NCI-H748 (cell line): ENCODE measurements around the gene GMPPA.

Source experiments
- DNase-seq: peaks from one replicate; lab custom pipeline; 2025; ENCODE audit not compliant: unreplicated experiment; lab: John Stamatoyannopoulos, UW

The GMPPA gene

DNA sequence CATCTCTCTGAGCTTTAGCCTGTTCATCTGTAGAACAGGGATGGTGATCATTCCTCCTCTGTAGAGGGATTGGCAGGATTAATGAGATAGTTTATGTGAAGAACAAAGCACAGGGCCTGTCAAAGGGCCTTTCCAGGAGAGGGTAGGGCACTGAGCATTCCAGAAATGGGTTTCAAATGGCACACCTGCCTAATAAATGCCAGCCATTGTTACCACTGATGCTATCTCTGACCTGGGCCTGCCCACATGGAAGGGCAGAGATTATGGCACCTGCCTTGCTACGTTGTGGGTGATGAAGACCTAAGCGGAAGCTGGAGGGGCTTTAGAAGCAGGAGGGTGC lies 31.0 kb upstream of the GMPPA start:
- no peak for DNase-seq

DNA sequence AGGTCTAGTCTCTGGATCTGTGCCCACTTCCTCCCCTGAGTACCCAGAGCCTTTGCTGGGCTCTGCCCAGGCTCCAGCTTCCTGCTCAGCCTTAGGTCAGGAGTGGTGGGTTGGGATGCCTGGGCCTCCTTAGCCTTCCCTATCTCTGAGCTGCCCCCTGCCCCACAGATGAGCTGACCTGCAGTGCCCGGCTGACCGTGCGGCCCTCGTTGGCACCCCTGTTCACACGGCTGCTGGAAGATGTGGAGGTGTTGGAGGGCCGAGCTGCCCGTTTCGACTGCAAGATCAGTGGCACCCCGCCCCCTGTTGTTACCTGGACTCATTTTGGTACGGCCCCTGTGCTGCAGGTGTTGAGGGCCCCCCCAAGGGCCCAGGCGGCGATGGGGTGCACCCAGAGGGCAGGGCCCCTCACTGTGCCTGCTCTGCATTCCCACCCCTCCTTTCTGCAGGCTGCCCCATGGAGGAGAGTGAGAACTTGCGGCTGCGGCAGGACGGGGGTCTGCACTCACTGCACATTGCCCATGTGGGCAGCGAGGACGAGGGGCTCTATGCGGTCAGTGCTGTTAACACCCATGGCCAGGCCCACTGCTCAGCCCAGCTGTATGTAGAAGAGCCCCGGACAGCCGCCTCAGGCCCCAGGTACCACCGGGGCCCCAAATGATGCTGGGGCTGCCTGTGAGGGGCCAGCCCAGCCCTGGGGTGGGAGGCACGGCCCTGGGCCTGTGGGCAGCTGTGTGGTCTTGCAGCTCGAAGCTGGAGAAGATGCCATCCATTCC lies 30.1 kb upstream of the GMPPA start:
- no peak for DNase-seq

DNA sequence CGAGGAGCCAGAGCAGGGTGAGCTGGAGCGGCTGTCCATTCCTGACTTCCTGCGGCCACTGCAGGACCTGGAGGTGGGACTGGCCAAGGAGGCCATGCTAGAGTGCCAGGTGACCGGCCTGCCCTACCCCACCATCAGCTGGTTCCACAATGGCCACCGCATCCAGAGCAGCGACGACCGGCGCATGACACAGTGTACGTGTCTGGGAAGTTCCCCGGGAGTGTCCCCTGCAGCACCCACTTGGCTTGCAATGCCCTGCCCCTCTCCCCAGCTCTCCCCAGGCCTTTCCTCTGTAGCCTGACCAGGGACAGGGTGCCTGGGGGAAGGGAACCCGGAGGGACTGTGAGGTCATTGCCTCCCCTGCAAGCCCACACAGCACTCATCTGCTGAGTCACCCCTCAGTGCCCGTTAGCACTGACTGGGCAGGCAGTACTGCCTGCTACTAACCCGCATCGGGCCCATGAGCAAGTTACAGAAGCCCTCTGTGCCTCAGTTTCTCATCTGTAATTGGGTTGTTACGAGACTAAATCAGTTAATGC lies 29.4 kb upstream of the GMPPA start:
- no peak for DNase-seq

DNA sequence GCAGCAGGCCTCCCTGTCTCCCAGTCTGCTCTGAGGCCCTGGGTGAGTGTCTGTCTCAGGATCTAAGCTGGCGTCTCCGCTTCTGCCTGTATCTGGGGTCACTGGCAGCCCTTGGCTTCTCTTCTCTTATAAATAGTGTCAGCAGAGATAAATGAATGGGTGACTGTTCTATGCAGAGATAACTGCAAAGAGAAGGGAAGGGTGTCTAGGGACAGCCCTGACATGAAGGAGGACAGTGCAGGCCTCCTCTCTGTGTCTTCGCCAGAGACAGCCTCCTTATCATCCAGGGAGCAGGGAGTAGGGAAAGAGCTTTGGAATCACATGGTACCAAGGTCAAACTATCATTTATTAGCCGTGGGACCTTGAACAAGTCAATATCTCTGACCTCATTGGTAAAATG lies 28.3 kb upstream of the GMPPA start:
- no peak for DNase-seq

DNA sequence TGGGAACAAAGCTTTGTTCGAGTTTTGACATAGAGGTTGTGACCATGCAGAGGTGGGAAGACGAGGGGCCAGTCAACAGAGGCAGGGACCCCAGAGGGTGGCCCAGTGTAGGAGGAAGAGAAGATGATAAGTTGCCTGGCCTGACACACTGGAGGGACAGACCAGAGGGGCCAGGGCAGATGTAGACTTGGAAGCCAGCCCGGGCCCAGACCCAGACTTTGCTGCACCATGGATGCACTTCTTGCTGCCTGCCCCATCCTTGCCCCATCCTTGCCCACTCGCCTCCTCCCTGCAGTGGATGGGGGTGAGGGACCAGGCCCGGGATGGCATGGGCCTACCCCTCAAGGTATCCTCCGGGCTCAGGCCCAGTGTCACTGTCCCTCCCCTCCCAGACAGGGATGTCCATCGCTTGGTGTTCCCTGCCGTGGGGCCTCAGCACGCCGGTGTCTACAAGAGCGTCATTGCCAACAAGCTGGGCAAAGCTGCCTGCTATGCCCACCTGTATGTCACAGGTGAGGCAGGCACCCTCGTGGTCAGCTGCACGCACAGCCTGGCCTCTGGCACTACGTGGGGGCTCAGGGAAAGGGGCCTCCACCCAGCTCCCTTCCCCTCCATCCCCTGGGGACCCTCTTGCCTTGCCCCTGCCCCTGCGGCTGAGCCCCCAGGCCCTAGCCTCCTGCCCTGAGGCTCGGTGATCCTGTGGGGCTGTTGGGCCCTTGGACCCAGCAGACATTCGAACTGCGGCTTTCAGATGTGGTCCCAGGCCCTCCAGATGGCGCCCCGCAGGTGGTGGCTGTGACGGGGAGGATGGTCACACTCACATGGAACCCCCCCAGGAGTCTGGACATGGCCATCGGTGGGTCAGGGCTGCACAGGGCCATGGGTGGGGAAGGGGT lies 27.0 kb upstream of the GMPPA start:
- no peak for DNase-seq

DNA sequence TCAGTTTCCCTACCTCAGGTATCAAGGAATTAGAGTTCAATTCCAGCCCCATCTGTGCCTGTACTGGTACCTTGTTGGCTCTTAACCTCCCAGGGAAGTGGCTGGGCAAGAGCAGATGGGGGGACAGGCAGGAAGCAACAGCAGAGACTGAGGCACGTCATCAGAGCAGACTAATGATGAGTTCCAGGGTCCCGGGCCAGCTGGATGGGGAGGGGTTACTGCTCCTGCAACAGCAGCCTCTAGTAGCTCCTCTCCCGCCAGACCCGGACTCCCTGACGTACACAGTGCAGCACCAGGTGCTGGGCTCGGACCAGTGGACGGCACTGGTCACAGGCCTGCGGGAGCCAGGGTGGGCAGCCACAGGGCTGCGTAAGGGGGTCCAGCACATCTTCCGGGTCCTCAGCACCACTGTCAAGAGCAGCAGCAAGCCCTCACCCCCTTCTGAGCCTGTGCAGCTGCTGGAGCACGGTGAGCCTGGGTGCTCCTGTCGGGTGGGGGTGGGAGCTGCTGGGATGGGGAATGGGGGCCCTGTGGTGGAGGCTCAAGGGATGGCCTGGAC lies 26.0 kb upstream of the GMPPA start:
- DNase-seq = no peak

DNA sequence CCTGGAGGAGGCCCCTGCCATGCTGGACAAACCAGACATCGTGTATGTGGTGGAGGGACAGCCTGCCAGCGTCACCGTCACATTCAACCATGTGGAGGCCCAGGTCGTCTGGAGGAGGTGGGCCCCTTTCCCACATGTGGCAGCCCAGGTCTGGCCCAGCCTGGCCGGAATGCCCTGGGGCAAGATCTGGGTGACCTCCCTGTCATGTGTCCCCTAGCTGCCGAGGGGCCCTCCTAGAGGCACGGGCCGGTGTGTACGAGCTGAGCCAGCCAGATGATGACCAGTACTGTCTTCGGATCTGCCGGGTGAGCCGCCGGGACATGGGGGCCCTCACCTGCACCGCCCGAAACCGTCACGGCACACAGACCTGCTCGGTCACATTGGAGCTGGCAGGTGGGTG lies 25.2 kb upstream of the GMPPA start:
- DNase-seq = no peak

DNA sequence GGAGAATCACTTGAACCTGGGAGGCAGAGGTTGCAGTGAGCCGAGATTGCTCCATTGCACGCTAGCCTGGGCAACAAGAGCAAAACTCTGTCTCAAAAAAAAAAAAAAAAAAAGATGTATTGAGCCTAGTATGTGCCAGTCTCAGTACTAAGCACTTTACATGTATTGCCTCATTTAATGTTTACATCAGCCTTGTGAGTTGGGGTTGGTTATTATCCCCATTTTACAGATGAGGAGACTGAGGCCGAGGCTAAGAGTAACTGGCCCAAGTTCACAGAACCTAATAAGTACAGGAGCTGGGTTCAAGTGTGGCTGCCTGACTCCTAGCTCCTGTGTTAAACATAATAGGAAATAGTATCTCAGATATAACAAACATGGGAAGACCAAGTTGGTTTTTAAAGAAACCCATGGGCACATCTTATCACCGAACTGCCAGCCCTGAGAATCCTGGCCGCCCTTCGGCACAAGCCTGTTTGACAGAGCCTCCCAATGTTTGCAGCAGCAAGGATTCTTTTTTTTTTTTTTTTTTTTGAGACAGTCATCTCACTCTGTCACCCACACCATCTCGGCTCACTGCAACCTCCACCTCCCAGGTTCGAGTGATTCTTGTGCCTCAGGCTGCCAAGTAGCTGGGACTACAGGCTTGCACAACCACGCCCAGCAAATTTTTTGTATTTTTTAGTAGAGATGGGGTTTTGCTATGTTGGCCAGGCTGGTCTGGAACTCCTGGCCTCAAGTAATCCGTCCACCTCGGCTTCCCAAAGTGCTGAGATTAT lies 24.2 kb upstream of the GMPPA start:
- DNase-seq = no peak

DNA sequence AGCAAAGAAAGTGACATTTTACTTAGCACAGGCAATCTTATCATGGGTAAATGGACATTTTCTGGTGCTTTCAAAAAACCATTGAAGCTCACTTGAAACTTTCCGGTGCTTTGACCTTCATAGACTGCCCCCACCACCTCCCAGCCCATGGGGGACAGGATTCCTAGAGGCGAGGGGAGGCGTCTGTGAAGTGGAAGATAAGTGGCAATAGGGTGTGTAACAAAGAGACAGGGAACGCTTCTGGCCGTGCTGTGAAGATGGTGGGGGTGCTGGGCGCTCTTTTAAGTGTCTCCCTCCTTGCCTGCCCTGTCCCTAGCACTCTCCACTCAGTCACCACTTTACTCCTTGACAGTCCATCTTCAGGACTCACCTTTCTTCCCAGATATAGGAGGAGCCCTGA lies 23.4 kb upstream of the GMPPA start:
- no peak for DNase-seq

DNA sequence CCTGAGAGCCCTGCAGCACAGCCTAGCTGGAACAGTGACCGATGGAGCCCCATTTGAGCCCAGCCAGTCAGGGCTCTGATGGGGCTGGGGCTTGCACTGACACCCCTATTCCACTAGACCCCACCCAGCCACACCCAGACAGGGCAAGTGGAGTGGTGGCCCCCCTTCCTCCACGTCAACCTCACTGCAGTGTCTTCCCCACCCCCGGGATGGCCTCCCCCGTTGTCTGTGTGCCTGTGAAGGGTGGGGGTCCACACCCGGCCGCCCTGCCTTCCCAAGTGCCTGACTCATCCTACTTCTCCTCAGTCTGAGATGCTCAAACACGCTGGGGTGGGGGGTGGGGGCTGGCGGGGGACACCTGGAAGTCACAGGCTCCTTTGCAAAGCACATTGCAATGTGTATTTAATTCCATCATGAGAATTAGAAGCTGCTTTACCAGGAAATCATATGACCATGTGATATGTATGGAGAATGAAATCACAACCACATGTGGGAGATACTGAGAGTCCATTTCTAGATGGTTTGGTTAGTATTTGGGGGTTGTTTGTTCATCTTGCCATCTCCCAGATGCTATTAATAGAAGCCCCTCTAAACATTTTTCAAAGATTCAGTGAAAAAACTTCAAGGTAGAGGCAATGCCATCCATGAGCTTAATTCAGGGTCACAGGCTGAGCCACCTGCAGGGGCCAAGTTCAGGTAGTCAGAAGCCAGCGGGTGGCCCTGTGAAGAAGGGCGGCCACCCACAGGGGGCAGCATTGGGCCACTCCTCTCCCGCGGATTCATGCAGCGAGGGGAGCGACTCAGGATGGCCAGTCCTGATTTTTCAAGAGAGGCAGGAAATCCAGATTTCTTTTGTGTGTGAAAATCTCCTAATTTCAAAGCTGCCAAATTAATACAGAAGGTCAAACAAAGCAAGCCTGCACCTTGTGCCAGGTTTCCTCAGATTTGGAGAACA lies 22.7 kb upstream of the GMPPA start:
- peak; percentile 63 for DNase-seq

DNA sequence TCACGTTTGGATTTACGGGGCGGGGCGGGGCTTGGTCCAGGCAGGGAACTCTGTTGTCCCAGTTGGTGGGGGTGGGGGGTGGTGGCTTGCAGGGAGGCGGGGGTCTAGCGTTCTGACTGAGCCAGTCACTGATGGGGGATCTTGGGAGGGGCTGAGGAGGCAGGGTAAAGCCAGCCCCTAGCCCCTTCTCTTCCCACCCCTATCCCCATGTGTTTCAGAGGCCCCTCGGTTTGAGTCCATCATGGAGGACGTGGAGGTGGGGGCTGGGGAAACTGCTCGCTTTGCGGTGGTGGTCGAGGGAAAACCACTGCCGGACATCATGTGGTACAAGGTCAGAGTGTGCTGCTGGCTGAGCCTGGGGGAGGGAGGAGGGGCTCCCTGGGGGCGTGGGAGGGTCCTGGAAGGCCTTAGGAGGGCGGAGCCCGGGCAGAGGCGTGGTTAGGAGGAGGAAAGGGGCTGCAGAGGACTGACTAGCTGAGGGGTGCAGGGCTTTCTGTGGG lies 22.0 kb upstream of the GMPPA start:
- DNase-seq = no peak

DNA sequence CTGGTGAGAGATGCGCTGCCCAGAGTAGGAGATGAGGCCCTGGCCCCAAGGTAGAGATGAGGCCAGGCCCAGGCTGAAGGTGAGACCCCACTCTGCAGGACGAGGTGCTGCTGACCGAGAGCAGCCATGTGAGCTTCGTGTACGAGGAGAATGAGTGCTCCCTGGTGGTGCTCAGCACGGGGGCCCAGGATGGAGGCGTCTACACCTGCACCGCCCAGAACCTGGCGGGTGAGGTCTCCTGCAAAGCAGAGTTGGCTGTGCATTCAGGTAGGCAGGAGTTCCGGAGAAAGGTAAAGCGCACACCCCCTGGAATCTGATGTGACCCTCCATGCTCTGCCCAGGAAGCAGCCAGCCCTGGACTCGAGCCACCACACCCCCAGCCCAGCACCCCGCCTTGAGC lies 21.5 kb upstream of the GMPPA start:
- DNase-seq = no peak

DNA sequence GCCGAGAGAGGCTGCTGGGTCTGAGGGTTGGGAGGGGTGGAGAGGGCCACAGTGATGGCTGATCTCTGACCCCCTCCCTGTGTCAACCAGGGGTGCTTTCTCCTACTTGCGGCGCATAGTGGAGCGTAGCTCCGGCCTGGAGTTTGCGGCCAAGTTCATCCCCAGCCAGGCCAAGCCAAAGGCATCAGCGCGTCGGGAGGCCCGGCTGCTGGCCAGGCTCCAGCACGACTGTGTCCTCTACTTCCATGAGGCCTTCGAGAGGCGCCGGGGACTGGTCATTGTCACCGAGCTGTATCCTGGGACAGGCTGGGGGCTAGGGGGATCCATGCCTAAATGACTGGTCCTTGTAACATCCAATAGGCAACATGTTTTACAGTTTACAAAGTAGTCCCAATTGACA lies 20.9 kb upstream of the GMPPA start:
- DNase-seq = no peak

DNA sequence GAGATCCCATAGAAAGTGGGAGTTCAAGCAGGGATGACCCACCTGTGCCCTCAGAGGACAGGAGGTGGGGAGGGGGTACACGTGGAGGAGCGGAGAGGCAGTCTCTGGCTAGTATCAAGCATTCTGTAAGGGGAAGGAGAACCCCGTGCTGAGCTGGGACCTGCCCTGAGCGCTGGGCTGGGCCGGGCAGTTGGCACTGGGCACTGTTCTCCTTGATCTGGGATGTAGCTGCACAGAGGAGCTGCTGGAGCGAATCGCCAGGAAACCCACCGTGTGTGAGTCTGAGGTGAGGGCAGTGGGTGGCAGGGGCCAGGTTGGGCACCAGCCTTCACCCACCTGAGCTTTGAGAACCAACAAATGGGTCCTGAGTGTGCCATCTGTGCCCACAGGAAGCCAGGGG lies 19.8 kb upstream of the GMPPA start:
- DNase-seq = no peak

DNA sequence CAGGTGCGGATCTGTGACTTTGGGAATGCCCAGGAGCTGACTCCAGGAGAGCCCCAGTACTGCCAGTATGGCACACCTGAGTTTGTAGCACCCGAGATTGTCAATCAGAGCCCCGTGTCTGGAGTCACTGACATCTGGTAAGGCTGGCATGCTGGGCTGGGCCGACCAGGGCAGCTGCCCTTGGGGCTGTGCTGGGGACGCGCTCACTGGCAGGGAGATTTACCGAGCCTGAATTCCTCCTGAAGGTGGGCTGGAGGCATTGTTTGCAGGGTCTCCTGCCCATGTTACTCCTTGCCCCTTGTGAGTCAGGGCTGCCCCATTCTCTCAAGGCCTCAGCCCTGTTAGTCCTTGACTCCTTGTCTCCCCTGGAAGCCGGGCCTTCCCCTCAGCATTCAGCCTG lies 18.7 kb upstream of the GMPPA start:
- no peak for DNase-seq

DNA sequence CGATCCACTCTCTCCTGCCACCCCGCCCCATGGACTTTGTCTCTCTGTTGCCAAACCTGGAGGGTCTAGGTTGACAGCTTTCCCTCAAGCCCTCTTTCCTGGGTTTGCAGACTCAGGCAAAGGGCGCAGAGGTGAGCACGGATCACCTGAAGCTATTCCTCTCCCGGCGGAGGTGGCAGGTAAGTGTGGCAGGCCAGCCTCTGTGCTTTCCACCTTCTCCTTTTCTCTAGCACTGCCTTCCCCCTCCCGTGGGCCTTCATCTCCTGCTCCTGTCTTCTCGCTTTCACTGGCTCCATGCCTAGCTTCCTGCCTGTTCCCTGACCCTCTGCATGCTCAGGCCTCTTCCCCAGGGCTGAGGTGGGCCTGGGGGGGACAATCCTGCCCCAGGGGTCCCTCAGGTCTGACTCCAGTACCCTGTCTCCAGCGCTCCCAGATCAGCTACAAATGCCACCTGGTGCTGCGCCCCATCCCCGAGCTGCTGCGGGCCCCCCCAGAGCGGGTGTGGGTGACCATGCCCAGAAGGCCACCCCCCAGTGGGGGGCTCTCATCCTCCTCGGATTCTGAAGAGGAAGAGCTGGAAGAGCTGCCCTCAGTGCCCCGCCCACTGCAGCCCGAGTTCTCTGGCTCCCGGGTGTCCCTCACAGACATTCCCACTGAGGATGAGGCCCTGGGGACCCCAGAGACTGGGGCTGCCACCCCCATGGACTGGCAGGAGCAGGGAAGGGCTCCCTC lies 15.9 kb upstream of the GMPPA start:
- no peak for DNase-seq

DNA sequence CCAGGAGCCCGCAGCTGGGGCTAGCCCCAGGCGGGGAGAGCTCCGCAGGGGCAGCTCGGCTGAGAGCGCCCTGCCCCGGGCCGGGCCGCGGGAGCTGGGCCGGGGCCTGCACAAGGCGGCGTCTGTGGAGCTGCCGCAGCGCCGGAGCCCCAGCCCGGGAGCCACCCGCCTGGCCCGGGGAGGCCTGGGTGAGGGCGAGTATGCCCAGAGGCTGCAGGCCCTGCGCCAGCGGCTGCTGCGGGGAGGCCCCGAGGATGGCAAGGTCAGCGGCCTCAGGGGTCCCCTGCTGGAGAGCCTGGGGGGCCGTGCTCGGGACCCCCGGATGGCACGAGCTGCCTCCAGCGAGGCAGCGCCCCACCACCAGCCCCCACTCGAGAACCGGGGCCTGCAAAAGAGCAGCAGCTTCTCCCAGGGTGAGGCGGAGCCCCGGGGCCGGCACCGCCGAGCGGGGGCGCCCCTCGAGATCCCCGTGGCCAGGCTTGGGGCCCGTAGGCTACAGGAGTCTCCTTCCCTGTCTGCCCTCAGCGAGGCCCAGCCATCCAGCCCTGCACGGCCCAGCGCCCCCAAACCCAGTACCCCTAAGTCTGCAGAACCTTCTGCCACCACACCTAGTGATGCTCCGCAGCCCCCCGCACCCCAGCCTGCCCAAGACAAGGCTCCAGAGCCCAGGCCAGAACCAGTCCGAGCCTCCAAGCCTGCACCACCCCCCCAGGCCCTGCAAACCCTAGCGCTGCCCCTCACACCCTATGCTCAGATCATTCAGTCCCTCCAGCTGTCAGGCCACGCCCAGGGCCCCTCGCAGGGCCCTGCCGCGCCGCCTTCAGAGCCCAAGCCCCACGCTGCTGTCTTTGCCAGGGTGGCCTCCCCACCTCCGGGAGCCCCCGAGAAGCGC lies 15.0 kb upstream of the GMPPA start:
- DNase-seq = peak; percentile 39
